ENCODE data around the gene LYSMD1.

The LYSMD1 gene

GRCh38 chr1:151131701-151132334 is 33.9 kb downstream of the LYSMD1 start:
- TF ChIP-seq ZNF23 (tag by site-specific recombination; IDR thresholded peaks at IDR 0.05; ENCODE audit: borderline replicate concordance): no peak
- no peak for TF ChIP-seq ZBTB44 (tag by site-specific recombination; IDR thresholded peaks at IDR 0.05)
- no peak for TF ChIP-seq PRDM4 (tag by site-specific recombination; IDR thresholded peaks at IDR 0.05)

GRCh38 chr1:151130987-151131586 is 34.6 kb downstream of the LYSMD1 start:
- no peak overlapping the region for H3K27ac ChIP-seq (ENCODE audit: extremely low read depth, low read depth, low read length)
- TF ChIP-seq ZNF621 (tag by site-specific recombination; IDR thresholded peaks at IDR 0.05) (no peak), CTCF (tag by site-specific recombination; IDR thresholded peaks at IDR 0.05) (no peak), SCRT1 (tag by site-specific recombination; IDR thresholded peaks at IDR 0.05; ENCODE audit: borderline replicate concordance) (no peak), ZNF677 (tag by site-specific recombination; IDR thresholded peaks at IDR 0.05) (no peak), MZF1 (tag by site-specific recombination; IDR thresholded peaks at IDR 0.05; ENCODE audit: borderline replicate concordance) (no peak), EGR2 (tag by site-specific recombination; IDR thresholded peaks at IDR 0.05; ENCODE audit: low read depth) (no peak), ZNF560 (tag by site-specific recombination; IDR thresholded peaks at IDR 0.05; ENCODE audit: borderline replicate concordance) (no peak), SP3 (tag by site-specific recombination; IDR thresholded peaks at IDR 0.05) (no peak), ZNF292 (tag by site-specific recombination; IDR thresholded peaks at IDR 0.05; ENCODE audit: borderline replicate concordance, low read depth) (no peak), ZNF132 (tag by site-specific recombination; IDR thresholded peaks at IDR 0.05; ENCODE audit: borderline replicate concordance) (no peak), KLF17 (tag by site-specific recombination; IDR thresholded peaks at IDR 0.05) (no peak), ZNF157 (tag by site-specific recombination; IDR thresholded peaks at IDR 0.05) (no peak), ZNF311 (tag by site-specific recombination; IDR thresholded peaks at IDR 0.05; ENCODE audit: borderline replicate concordance) (no peak), TRIM28 (IDR thresholded peaks at IDR 0.05; ENCODE audit: borderline replicate concordance, low read length) (no peak)

More at GRCh38 chr1:151131701-151132334, 33.9 kb downstream of the LYSMD1 start:
- Histone ChIP-seq H3K4me1 (ENCODE audit: control insufficient read depth, insufficient read depth, low read length) (no peaks in the 10 kb centered on the region), H3K36me3 (ENCODE audit: control insufficient read depth in 2 of 2, insufficient read depth in 1 of 2, low read length in 2 of 2) (peaks cover 0 to 41% of the 10 kb centered on the region in 2 experiments; a peak in 1 of 3 replicates), H3K9me3 (ENCODE audit: control insufficient read depth, insufficient read depth, low read depth, low read length) (no peaks in the 10 kb centered on the region), H3K27ac (ENCODE audit: extremely low read depth, low read depth, low read length) (no peak overlapping the region), H3K4me3 (ENCODE audit: low read depth, low read length) (no peak overlapping the region)
- POLR2A ChIA-PET: no interaction called here
- CTCF ChIA-PET: interaction anchor here (1.1 kb wide), 1 partner anchor 69 kb away, joined by 3 read pairs; no protein-coding TSS in a partner anchor

More at GRCh38 chr1:151130987-151131586, 34.6 kb downstream of the LYSMD1 start:
- ChIA-PET CTCF (interaction anchor here (1.1 kb wide), 1 partner anchor 68 kb away, joined by 3 read pairs; no protein-coding TSS in a partner anchor), POLR2A (no interaction called here)
- 0 out of 2 replicates have a peak, but pooled peaks cover 2% of the 10 kb centered on the region for H3K4me1 ChIP-seq (ENCODE audit: control insufficient read depth, insufficient read depth, low read length)
- no peaks in the 10 kb centered on the region for H3K9me3 ChIP-seq (ENCODE audit: control insufficient read depth, insufficient read depth, low read depth, low read length)
- no peak overlapping the region for H3K4me3 ChIP-seq (ENCODE audit: low read depth, low read length)
- peaks cover 0 to 34% of the 10 kb centered on the region in 2 experiments; a peak in 1 of 3 replicates for H3K36me3 ChIP-seq (ENCODE audit: control insufficient read depth in 2 of 2, insufficient read depth in 1 of 2, low read length in 2 of 2)
